HG03520 (cell line): ENCODE results near the gene EDIL3.
"Not testable (repeated sequence)": the region's sequence is repeated elsewhere in the genome, so short reads cannot be mapped to it uniquely, and the experiment has no call there.

Experiments
- ATAC-seq: cut with Tn5 transposase; IDR thresholded peaks from one replicate; pipeline ENCODE4 v1.9.1; 2021; ENCODE audit warnings: mild to moderate bottlenecking, moderate library complexity; ENCODE audit not compliant: unreplicated experiment

Gene EDIL3

GRCh38 chr5:84085387-84086041 lies 299.2 kb downstream of the EDIL3 start:
- no peak for ATAC-seq

DNA sequence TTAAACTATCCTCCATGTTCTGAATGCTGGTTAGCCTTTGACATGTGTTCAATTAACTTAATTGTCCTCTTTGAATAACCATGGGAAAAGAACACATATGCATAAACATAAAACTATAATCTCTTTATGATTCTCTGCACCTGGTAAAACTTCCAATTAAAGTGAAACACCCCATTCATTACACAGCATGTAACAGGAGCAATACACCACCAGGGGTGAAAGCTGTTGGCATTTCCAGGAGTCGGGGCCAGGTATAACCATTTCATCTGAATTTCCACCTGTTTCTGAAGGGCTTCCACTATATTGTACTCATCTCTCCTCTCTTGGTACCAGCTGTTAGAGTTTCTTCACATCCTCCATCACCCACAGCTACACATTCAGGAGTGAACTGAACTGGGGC lies 303.8 kb downstream of the EDIL3 start:
- ATAC-seq: no peak

DNA sequence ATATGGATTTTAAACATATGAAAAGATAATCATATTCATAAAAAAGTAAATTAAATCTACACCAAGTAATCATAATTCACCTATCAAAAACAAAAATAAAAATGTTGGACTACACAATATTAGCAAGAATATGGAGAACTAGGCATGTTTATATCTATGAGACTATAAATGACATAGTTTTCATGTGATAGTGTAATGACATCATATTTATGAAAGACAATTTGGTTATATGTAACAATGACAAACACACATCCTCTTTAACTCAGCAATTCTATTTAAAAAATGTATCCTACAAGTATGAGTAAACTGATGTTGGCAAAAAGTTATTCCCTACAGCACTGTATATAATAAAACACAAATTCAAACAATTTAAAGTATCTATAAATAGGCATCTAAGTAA lies 312.3 kb downstream of the EDIL3 start:
- ATAC-seq: no peak

DNA sequence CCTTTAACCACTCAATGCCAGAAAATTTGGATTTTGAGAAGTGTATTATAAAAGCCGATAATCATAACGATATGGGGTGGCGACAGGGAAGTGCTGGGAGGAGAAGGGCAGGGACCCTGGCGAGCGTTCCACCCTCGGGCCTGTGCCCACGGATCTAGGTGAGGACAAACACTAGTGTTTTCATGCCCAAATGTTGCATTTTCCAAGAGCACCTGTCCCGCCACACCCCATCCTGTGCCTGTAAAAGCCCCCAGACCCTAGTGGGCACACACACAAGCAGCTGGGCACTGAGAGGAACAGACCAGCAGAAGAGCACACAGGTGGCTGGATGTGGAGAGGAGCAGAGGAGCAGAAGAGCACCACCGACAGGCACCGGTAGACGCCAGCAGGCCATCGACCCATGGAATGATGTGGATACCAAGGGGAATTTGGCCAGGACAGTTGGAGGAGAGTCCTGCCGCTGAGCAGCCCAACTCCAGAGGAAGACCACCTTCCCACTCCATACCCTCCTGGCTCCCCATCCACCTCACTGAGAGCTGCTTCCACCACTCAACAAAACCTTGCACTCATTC lies 315.0 kb downstream of the EDIL3 start:
- ATAC-seq: no peak

DNA sequence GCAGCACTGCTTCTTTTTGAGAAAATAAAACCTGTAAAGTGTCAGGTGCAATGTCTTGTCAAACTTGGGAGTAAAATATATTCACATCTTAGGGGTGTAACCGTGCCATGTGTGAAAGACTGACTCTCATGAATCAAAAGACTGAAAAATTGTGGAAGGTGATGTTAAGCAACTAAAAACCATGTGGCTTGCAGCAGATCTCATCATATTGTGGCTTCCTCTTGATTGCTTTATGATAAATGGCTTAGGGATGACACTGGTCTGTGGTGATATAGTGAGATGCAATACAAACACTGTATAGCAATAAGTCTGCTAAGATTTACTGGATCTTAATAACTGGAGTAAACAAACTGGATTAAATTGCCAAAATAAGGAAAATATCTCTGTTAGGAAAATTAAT lies 321.6 kb downstream of the EDIL3 start:
- no peak for ATAC-seq

GRCh38 chr5:84059672-84060071 lies 325.0 kb downstream of the EDIL3 start:
- ATAC-seq: no peak

DNA sequence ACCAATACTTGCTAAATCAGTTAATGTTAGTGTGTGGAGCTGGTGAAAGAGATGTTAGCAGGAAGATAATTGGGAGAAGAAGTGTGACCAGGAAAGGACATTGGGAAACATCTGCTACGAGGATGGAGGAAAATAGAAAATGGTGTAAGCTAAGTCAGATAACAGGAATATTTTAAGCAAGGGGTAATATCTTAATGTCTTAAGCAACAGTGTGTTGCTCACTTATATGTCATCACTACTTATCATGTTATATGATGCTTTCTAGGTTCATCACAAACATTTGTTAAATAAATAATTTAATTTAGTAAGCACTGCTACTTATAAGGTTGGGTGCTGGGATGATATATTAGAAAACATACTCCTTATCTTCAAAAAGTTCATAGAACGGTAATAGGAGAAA lies 326.1 kb downstream of the EDIL3 start:
- no peak for ATAC-seq

DNA sequence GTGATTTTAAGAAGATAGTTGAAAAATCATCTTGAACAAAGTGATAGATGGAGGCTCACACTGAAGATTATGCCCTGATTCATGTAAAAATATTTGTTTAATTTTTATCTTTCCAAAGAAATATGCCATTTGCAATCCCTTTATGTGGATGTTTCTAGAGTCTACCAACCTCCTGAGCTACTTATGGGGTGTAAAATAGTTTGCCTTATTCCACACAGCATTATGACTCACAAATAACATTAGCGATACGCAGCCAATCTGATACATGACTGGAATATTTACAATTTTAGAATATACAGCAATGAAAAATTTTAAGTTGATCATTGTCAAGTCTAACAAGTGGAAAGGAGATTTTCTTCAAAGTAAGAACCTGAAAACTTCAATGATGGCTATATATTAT lies 327.5 kb downstream of the EDIL3 start:
- ATAC-seq: no peak

DNA sequence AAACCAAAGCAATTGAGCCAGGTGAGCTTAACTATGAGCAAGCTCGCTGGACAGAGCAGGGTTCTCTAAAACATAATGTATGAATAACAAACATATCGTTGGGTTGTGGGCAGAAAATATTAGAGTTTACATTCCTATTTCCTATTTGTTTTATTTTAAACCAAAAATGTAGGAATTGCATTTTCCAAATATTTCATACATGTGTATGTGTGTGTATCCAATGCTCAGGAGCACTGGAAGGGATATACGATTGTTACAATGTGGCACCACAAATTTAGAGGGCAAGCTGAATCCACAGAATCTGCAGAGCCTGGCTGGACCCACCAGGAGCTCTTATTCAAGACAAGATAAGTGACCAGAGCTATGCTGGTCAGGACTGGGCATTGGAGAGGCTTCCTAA lies 338.7 kb downstream of the EDIL3 start:
- no peak for ATAC-seq

DNA sequence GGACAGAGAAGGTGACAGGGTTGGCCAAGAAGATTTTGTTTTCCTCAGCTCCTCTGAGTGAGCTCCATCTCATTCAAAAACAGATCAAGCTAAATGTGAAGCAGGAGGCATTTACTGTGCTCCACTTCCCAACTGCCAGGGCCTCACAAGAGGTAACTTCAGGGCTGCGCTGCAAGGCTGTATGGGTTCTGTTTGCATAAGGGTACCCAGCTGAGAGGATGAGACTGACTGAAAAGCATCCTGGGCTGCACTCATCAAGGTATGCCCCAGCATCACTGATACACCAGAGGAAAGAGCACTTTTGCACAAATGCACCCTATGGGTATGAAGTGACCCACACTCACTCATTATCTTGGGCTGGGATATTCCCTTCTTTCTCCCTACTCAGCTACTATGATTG lies 347.8 kb downstream of the EDIL3 start:
- ATAC-seq: no peak

- no peak for ATAC-seq
These were observed 352.4 kb downstream of the EDIL3 start for GRCh38 chr5:84032324-84032723.

DNA sequence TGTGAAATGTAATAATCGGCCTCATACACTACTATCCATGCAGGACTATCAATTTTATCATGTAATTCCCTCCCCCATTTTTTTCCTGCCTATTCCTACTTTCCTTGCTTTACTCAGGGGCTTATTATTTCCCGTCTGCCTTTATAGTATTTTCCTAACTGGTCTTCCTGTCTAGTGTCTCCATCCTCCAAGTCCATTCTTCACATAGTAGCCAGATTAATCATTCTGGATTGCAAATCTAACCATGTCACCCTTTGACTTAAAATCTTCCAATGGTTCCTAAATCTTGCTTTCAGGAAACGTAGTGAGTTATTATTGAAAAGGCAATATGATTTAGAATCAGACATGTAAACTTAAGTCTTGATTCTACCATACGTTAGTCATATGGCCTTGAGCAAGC lies 356.6 kb downstream of the EDIL3 start:
- no peak for ATAC-seq

GRCh38 chr5:84018521-84018920 lies 366.2 kb downstream of the EDIL3 start:
- not testable (repeated sequence) for ATAC-seq

DNA sequence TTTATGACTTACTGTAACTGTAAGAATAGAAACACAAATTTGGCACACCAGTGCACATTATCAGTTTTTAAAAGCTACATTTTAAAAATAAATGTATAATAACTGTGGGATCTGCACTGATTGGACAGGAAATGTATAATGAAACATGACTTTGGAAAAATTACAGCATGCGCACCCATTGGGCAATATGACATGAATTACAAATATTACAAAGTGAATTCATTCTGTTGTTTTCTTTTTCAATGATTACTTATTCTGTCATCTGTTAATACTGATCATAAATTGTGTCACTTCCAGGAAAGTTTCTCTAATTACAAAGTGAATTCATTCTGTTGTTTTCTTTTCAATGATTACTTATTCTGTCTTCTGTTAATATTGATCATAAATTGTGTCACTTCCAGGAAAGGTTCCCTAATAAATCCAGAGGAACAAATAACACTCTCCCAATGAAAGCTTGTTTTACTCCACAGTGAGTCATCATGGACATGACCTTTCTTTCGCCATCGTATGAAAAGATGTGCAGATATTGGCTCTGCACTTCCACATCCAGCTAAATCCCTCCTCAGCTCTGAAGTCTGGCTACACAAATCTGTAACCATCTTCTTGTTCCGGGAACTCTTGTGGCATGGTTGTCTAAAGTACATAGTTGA lies 367.0 kb downstream of the EDIL3 start:
- ATAC-seq: no peak

DNA sequence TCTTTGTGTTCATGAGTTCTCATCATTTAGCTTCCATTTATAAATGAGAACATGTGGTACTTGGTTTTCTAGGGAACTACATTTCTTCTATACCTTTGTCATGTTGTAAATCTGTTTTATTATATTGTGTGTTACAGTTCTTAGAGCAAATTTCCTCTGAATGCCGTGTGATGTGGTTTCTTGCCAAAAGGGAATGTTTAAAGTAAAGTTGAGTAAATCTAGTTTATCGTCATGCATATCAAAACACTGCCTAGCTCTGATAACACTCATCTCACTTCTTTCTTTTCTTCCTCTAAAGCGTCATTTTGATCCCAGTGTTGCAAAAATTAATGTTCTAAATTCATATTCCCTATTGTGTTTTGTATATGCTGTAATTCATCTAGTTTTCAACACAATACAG lies 368.6 kb downstream of the EDIL3 start:
- no peak for ATAC-seq

DNA sequence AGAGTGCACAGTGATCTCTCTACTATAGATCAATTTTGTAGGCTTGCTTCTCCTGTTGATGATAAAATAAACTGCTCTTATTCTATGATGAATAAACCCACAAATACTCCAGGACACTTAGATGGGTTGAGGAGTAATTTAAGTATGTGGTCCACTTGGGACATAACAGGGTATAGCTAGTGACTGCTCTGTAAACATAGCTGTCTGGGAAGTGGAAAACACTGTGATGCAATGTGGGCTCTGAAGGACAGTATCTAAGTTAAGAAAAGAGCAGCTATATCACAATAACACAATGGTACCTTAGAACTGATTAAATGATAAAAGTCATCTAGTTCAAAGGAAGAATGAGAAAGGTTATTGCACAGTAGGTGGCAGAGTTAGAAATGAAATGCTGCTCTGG lies 369.7 kb downstream of the EDIL3 start:
- no peak for ATAC-seq

DNA sequence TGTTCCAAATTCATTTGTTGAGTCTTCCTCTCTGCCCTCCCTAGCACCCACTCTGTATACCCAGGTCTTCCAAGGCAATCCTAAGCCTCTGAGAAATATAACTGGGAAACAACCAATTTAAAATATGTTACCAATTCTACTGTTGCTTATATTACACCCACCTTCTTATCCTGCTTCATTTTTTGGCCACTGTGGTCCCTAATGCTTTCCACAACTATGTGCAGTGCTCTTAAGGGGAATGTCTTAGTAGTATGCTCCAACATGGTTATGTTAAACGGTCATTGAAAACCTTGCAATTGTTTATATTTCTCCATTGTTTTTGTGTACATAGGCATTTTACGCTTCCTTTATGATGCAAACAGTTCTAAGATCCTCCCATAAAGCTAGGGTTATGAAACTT lies 390.9 kb downstream of the EDIL3 start:
- no peak for ATAC-seq

GRCh38 chr5:83991566-83992224 lies 393.0 kb downstream of the EDIL3 start:
- ATAC-seq: no peak

- ATAC-seq: no peak
These were observed 396.4 kb downstream of the EDIL3 start for GRCh38 chr5:83988293-83988685.

DNA sequence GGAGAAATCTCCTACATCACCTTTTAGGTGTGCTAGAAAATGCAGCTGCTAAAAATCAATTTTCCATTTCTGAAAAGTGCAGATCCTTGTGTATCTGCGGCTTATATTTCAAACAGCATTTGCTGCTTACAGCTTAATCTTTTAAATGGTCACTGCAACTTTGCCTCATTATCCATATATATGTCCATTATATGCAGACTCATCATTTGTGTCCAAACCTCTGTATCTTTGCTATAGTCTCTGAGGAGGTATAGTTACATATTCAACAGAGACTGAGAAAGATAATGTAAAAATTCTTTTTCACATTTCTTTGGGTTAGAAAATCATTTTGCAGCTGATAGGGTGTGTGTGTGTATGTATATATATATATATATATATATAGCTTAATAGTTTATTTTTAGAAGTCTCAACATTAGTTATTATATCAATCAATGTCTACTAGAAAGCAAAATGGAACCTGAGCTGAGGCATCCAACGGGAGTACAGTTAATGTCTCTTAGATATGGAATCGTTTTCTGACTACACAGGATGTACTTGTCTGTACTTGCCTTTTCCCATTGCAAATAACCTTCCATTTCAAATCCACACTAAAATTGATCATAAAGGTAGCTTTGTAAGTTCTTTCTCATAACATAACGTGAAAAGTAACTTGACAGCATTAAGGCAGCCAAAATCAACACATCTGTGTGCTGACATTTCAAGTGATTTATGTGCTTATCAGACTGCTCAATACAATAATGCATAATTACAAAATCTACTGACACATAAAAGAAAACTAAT lies 397.0 kb downstream of the EDIL3 start:
- ATAC-seq: no peak

- no peak for ATAC-seq
These were observed 400.8 kb downstream of the EDIL3 start for GRCh38 chr5:83983852-83984251.
